HG03571 (cell line): Measurements from ENCODE around the gene RYR3.

Source experiments
- ATAC-seq: cut with Tn5 transposase; IDR thresholded peaks from one replicate; pipeline ENCODE4 v1.9.1; 2021; ENCODE audit not compliant: unreplicated experiment

The RYR3 gene

GRCh38 chr15:33310481-33311311 lies at the start of gene RYR3:
RYR3 (plus strand) TSS chr15:33310967; CDS start chr15:33311046, 79 bp downstream.
- no peak for ATAC-seq

- ATAC-seq: no peak
Measured at GRCh38 chr15:33262306-33262705, 48.5 kb upstream of the RYR3 start.

GRCh38 chr15:33277689-33278088 lies 33.1 kb upstream of the RYR3 start:
- no peak for ATAC-seq

GRCh38 chr15:33278816-33279612 lies 31.8 kb upstream of the RYR3 start:
- ATAC-seq: no peak

GRCh38 chr15:33279613-33280205 lies 31.1 kb upstream of the RYR3 start:
- ATAC-seq: no peak

DNA sequence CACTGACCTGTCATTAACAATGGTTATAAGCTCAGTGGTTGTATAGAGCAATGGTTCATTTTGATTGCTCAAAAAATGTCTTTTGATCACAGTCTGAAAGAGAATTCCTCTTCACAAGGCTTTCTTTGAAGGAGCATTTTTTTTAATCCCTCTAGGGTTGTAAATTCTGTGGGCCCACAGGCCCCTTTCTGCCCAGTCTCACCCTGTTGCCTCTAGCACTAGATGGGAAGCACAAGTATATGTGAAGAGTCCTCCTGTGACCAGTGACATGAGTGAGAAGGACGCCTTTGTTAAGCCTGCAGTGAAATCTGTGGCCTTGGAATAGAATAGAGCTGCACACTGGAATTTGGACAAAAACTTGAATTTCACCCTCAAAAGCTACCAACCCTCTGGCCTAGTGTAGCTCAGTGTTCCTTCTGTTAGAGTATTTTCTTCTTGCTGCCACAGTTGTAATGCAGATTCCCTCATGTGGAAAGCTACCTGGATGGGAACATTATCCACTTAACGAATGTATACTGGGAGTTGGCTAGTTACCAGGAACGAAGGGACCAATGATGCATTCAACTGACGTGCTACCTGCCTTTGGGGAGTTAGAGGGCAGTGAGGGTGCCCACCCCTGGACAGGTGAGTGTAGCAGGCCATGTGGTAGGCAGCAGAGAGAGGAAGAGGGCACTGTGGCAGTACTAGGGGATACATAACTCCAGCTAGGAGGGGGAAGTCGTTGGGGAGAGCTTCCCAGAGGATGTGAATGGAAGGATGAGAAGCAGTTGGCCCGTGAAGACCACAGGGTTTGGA lies 28.3 kb upstream of the RYR3 start:
- no peak for ATAC-seq

DNA sequence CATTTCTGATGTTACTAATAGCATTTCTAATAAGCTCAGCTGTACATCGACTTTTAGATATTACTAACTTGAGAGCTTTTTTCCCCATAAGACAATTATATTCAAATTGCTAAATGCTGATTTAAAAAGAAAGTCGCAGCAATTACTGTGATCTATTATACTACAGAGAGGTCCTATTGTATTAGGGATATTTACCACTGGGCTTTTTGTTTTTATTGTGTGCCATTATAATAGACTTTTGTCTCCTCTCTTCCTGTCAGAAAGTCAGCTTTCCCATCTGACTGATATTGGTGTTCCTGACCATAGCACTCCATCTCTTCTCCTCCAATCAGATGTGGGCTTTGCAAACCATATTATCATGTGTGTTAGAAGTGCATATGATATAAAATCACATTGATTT lies 27.2 kb upstream of the RYR3 start:
- no peak for ATAC-seq

GRCh38 chr15:33284336-33284735 lies 26.4 kb upstream of the RYR3 start:
- ATAC-seq: no peak

DNA sequence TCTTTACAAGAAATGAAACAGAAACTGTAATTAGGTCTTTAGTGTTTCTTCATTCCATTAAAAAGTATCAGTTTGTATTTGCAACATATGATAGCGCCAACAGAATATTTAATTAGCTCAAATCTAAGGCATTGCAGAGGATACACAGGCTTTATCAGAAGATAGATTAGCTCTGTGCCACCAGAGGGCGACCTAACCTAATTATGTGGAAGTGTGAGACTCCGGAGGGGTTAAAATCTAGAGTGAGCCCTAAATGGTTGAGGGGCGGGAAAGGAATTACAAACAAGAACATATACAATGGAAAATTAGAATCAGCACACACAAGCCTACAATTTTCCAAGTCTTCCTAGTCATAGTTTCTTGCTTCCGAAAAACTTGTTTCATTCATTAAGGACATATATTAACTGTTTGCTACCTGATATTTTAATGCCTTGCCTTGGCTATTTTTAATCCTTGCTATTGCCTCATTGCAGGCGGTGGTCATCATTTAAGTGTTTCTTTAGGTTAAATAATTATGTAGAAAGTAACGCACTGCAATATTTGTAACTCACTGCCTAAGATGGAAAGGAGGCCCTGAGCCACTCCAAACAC lies 18.0 kb upstream of the RYR3 start:
- ATAC-seq: no peak

- ATAC-seq: no peak
Measured at GRCh38 chr15:33293713-33294334, 16.9 kb upstream of the RYR3 start.

DNA sequence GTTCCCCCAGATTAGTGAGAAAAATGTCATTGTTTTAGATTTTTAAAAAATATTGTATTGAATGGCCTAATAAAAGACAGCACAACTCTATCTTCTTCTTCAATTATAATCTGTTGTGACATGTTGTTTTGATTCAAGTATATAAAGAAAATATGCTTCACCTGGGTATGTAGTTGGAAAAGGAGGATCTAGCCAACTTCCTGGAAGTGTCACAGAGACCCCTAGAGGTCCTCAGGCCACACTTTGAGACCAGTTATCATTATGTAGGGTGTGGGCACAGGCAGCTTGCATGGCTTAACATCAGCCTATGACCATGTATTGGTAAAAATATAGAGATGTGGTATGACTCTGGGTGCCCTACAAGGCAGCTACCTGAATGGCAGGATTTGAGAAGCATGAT lies 14.7 kb upstream of the RYR3 start:
- ATAC-seq: no peak

- ATAC-seq: no peak
Measured at GRCh38 chr15:33296856-33297255, 13.9 kb upstream of the RYR3 start.

DNA sequence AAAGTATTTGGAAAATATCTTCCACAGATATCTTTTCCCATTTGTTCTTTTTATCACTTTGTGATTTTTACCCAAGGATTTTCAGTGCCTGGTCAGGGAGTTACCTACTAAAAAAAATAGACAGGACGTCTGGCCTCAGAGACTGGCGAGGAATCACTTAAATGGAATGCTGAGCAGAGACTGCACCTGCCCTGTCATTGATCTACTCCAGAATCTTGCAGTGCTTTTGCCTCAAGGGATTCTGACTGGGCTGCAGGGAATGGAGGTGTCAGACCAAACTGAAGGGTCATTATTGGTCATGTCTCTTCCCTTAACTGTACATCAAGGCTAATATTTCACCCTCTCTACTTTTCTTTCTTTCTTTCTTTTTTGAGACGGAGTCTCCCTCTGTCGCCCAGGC lies 12.1 kb upstream of the RYR3 start:
- no peak for ATAC-seq

GRCh38 chr15:33304924-33305323 lies 5.8 kb upstream of the RYR3 start:
- no peak for ATAC-seq

DNA sequence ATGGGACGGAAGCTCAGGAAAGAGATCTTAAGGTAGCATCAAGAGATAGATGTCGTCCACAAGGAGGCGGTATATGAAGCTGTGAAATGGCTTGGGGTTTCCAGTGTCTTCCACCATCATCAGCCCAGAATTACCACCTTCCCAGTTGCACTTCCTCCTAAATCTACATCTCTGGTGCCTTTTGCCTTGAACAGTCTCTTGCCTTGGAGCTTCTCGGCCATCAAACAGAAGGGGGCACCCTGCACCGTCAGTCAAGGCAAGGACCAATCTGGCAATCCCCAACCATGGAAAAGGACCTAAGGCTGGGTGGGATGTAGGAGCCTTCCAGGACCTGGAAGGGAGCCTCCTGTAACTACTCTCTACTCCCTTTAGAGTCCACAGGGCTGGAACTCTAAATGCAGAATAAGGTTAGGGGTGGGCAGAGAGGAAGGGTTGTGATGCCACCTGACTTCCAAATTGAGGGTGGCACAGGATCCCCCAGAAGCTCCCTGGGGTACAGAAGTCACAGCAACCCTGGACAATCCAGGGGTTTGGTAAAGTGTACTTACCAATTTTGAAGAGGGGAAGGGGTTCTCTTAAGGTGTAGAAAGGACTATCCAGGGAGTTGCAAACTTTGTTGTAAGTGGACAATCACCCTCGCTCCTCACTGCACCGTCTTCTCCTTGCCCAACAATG lies 1.0 kb upstream of the RYR3 start:
- ATAC-seq: no peak

- no peak for ATAC-seq
Measured at GRCh38 chr15:33311312-33311971, 675 bp downstream of the RYR3 start.

GRCh38 chr15:33313491-33313890 lies 2.7 kb downstream of the RYR3 start:
- no peak for ATAC-seq

DNA sequence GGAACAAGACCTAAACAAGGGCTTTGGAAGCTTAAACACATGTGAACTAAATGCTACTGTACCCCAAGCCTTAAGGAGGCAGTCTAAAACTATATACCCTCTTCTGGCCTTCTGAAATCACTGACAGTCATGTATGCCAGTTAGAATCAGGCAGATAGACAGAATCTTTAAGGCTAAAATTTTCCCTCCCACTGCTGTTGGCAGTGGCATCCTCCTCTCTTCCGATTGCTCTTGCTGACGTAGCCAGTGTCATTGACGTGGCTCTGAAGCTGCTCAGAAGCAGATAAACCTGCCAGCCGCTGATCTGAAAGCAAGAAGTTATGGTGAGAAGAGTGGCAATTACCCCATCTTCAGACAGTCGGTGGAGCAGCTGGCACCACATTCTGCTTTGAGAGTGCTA lies 3.3 kb downstream of the RYR3 start:
- ATAC-seq: no peak

DNA sequence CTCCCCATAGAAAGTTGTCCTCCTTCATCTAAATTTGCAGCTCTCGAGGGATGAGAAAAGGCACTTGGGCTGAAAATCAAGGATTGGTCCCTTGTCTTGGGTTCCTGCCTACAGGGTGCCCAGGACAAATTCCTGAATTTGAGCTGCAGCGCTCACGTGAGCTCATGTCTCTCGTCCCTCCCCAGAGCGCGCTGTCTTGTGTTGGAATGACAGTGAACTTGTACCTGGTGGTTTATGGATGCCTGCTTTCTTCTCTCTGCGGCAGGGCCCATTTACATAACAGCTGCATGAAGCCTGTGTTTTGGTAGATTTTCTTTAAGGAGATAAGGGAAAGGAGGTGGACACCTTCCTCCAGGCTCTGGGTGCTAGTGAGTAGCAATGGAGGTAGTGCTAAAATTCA lies 4.3 kb downstream of the RYR3 start:
- no peak for ATAC-seq
